HS-27A (cell line): Measurements from ENCODE around the gene WDR76.
"Not testable (repeated sequence)": the region's sequence is repeated elsewhere in the genome, so short reads cannot be mapped to it uniquely, and the experiment has no call there.

Experiments used
- DNase-seq: peaks from one replicate; pipeline ENCODE4 v3.0.0-alpha.2; 2012; ENCODE audit warnings: low read depth, missing footprints

Gene WDR76

GRCh38 chr15:43826508-43827341, at the start of gene WDR76:
WDR76 (plus strand) TSS chr15:43827002; CDS start chr15:43827033, 31 bp downstream.
- DNase-seq, result peak; percentile 52

GRCh38 chr15:43777267-43777914, 49.4 kb upstream of the WDR76 start:
- no peak for DNase-seq

- no peak for DNase-seq
These were observed 47.8 kb upstream of the WDR76 start for GRCh38 chr15:43779016-43779415.

GRCh38 chr15:43789409-43789808, 37.4 kb upstream of the WDR76 start:
- DNase-seq, result no peak

- DNase-seq, result peak; percentile 93
These were observed 34.6 kb upstream of the WDR76 start, which contains the start of gene SERF2 for GRCh38 chr15:43791993-43792760. SERF2 (plus strand) TSS chr15:43792320; CDS start chr15:43792377, 57 bp downstream.

GRCh38 chr15:43792761-43793476, 33.9 kb upstream of the WDR76 start:
- no peak for DNase-seq

- no peak for DNase-seq
These were observed 33.2 kb upstream of the WDR76 start for GRCh38 chr15:43793647-43794046.

GRCh38 chr15:43794269-43795037, 32.3 kb upstream of the WDR76 start:
- DNase-seq, result no peak

GRCh38 chr15:43795197-43795596, 31.6 kb upstream of the WDR76 start:
- DNase-seq, result no peak

GRCh38 chr15:43795997-43796396, 30.8 kb upstream of the WDR76 start:
- DNase-seq, result no peak

- no peak for DNase-seq
These were observed 30.2 kb upstream of the WDR76 start for GRCh38 chr15:43796566-43796965.

- DNase-seq, result no peak
These were observed 27.4 kb upstream of the WDR76 start for GRCh38 chr15:43799209-43799944.

- DNase-seq, result no peak
These were observed 26.9 kb upstream of the WDR76 start, which contains the start of gene SERINC4 for GRCh38 chr15:43799945-43800285. SERINC4 (minus strand) TSS chr15:43800220; CDS start chr15:43799986, 234 bp downstream.

- DNase-seq, result peak; percentile 52
These were observed 26.3 kb upstream of the WDR76 start, which contains the start of gene HYPK for GRCh38 chr15:43800286-43801141. HYPK (plus strand) TSS chr15:43800599; CDS start chr15:43800623, 24 bp downstream.

- not testable (repeated sequence) for DNase-seq
These were observed 24.1 kb upstream of the WDR76 start for GRCh38 chr15:43802676-43803075.

GRCh38 chr15:43808435-43808950, 18.3 kb upstream of the WDR76 start:
- no peak for DNase-seq

GRCh38 chr15:43808960-43809678, 17.7 kb upstream of the WDR76 start:
- no peak for DNase-seq

- not testable (repeated sequence) for DNase-seq
These were observed 11.7 kb upstream of the WDR76 start for GRCh38 chr15:43815064-43815463.
